Mucosa of rectum (tissue), 2 donors: Measurements from ENCODE around the gene PGM5.

Experiments used
- H3K27ac ChIP-seq, 2 donors: one replicate each; pipeline ENCODE4 v1.7.0; 2013; ENCODE audit warnings: inconsistent platforms in 2 of 2, low read depth in 2 of 2, low read length in 2 of 2
- H3K27me3 ChIP-seq, 2 donors: one replicate each; pipeline ENCODE4 v1.7.0; 2013; ENCODE audit warnings: low read length in 2 of 2; ENCODE audit not compliant: control insufficient read depth in 2 of 2, insufficient read depth in 2 of 2
- H3K36me3 ChIP-seq, 2 donors: one replicate each; pipeline ENCODE4 v1.7.0; 2013; ENCODE audit warnings: low read length in 2 of 2; ENCODE audit not compliant: control insufficient read depth in 2 of 2, insufficient read depth in 2 of 2
- H3K4me1 ChIP-seq, 2 donors: one replicate each; pipeline ENCODE4 v1.7.0; 2013; ENCODE audit warnings: low read length in 2 of 2, mild to moderate bottlenecking in 1 of 2; ENCODE audit not compliant: control insufficient read depth in 2 of 2, insufficient read depth in 2 of 2
- H3K4me3 ChIP-seq, 2 donors: one replicate each; pipeline ENCODE4 v1.7.0; 2013; ENCODE audit warnings: low read length in 2 of 2
- H3K9ac ChIP-seq, 2 donors: one replicate each; pipeline ENCODE4 v1.7.0; 2013; ENCODE audit warnings: low read length in 2 of 2, low read depth in 1 of 2, mild to moderate bottlenecking in 1 of 2
- H3K9me3 ChIP-seq, 2 donors: one replicate each; pipeline ENCODE4 v1.7.0; 2013; ENCODE audit warnings: low read length in 2 of 2; ENCODE audit not compliant: control insufficient read depth in 2 of 2
- donor health status: healthy.
- donor health status: Normal muscosa, but diverticular disease.

Gene PGM5

GRCh38 chr9:68462105-68462775 lies 105.8 kb downstream of the PGM5 start:
- H3K4me1 ChIP-seq, result no peaks in the 10 kb centered on the region
- H3K36me3 ChIP-seq, result no peaks in the 10 kb centered on the region
- H3K9me3 ChIP-seq, result no peaks in the 10 kb centered on the region
- no peak overlapping the region for H3K9ac ChIP-seq
- H3K4me3 ChIP-seq, result no peak overlapping the region
- no peak overlapping the region for H3K27ac ChIP-seq
- H3K27me3 ChIP-seq, result no peaks in the 10 kb centered on the region

GRCh38 chr9:68470067-68470466 lies 113.7 kb downstream of the PGM5 start:
- Histone ChIP-seq H3K4me3 (no peak overlapping the region), H3K27me3 (no peaks in the 10 kb centered on the region), H3K9ac (no peak overlapping the region), H3K4me1 (no peaks in the 10 kb centered on the region), H3K36me3 (no peaks in the 10 kb centered on the region), H3K9me3 (no peaks in the 10 kb centered on the region), H3K27ac (no peak overlapping the region)

GRCh38 chr9:68470634-68471033 lies 114.2 kb downstream of the PGM5 start:
- Histone ChIP-seq H3K27me3 (no peaks in the 10 kb centered on the region), H3K36me3 (no peaks in the 10 kb centered on the region), H3K9me3 (no peaks in the 10 kb centered on the region), H3K9ac (no peak overlapping the region), H3K4me3 (no peak overlapping the region), H3K4me1 (no peaks in the 10 kb centered on the region), H3K27ac (no peak overlapping the region)

GRCh38 chr9:68472119-68472518 lies 115.7 kb downstream of the PGM5 start:
- H3K36me3 ChIP-seq, result no peaks in the 10 kb centered on the region
- no peak overlapping the region for H3K27ac ChIP-seq
- no peaks in the 10 kb centered on the region for H3K27me3 ChIP-seq
- no peak overlapping the region for H3K4me3 ChIP-seq
- H3K9me3 ChIP-seq, result no peaks in the 10 kb centered on the region
- H3K4me1 ChIP-seq, result no peaks in the 10 kb centered on the region
- H3K9ac ChIP-seq, result no peak overlapping the region

DNA sequence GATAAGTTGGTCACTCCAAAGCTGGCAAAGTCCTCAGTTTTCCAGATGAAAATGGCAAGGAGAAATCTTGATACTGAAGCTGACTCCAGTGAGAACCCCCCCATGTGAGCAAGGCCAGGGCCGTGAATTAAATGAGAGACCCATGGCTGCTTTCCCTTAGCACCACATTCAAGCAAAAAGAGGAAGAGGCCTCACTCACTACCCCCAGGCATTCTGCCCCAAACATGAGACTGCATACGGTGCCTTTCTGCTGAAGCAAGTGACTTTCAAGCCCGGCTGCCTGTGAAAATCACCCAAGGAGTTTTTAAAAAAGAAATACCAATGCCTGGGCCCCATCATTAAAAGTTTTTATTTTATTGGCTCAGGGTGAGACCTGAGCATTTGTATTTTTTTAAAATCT lies 117.4 kb downstream of the PGM5 start:
- no peak overlapping the region for H3K4me3 ChIP-seq
- H3K9me3 ChIP-seq, result no peaks in the 10 kb centered on the region
- no peak overlapping the region for H3K9ac ChIP-seq
- H3K27me3 ChIP-seq, result no peaks in the 10 kb centered on the region
- no peaks in the 10 kb centered on the region for H3K4me1 ChIP-seq
- no peaks in the 10 kb centered on the region for H3K36me3 ChIP-seq
- H3K27ac ChIP-seq, result no peak overlapping the region

DNA sequence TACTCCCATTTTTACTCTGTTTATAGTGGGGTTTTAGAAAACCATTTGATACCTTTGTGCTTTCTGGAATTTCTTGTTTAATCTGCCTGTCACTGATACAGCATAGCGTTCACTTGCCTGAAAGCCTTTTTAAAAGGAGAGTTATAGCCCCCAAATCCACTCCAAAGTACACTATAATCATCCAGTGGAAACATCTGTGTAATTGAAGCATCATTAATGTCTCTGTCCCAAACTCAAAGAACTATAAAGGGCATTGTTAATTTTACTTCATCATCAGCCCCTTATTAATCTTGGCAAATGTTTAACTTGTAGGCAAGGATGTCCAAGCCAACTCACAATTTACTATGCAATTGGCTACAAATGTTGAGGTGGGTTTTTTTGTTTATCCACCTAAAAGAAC lies 120.0 kb downstream of the PGM5 start:
- Histone ChIP-seq H3K27me3 (no peaks in the 10 kb centered on the region), H3K9me3 (no peaks in the 10 kb centered on the region), H3K27ac (no peak overlapping the region), H3K4me3 (no peak overlapping the region), H3K9ac (no peak overlapping the region), H3K36me3 (no peaks in the 10 kb centered on the region), H3K4me1 (no peaks in the 10 kb centered on the region)

GRCh38 chr9:68476847-68477246 lies 120.4 kb downstream of the PGM5 start:
- Histone ChIP-seq H3K9me3 (no peaks in the 10 kb centered on the region), H3K9ac (no peak overlapping the region), H3K36me3 (no peaks in the 10 kb centered on the region), H3K27me3 (no peaks in the 10 kb centered on the region), H3K27ac (no peak overlapping the region), H3K4me1 (no peaks in the 10 kb centered on the region), H3K4me3 (no peak overlapping the region)

- no peak overlapping the region for H3K9ac ChIP-seq
- no peaks in the 10 kb centered on the region for H3K36me3 ChIP-seq
- no peaks in the 10 kb centered on the region for H3K4me1 ChIP-seq
- no peaks in the 10 kb centered on the region for H3K9me3 ChIP-seq
- no peak overlapping the region for H3K4me3 ChIP-seq
- no peak overlapping the region for H3K27ac ChIP-seq
- no peaks in the 10 kb centered on the region for H3K27me3 ChIP-seq
Observed at GRCh38 chr9:68480807-68481206, 124.4 kb downstream of the PGM5 start.

GRCh38 chr9:68482548-68482947 lies 126.1 kb downstream of the PGM5 start:
- Histone ChIP-seq H3K27me3 (no peaks in the 10 kb centered on the region), H3K36me3 (no peaks in the 10 kb centered on the region), H3K4me1 (no peaks in the 10 kb centered on the region), H3K4me3 (no peak overlapping the region), H3K27ac (no peak overlapping the region), H3K9ac (no peak overlapping the region), H3K9me3 (peaks cover 3 to 5% of the 10 kb centered on the region in 2 donors)

- Histone ChIP-seq H3K4me3 (no peak overlapping the region), H3K4me1 (no peaks in the 10 kb centered on the region), H3K27ac (no peak overlapping the region), H3K9ac (no peak overlapping the region), H3K27me3 (no peaks in the 10 kb centered on the region), H3K9me3 (peaks cover 3 to 5% of the 10 kb centered on the region in 2 donors), H3K36me3 (no peaks in the 10 kb centered on the region)
Observed at GRCh38 chr9:68488126-68488525, 131.7 kb downstream of the PGM5 start.

- no peak overlapping the region for H3K27ac ChIP-seq
Observed at GRCh38 chr9:68489646-68490045, 133.2 kb downstream of the PGM5 start.

More at GRCh38 chr9:68489646-68490045, 133.2 kb downstream of the PGM5 start:
- H3K4me1 ChIP-seq, result no peaks in the 10 kb centered on the region
- no peaks in the 10 kb centered on the region for H3K27me3 ChIP-seq
- no peak overlapping the region for H3K4me3 ChIP-seq
- no peaks in the 10 kb centered on the region for H3K36me3 ChIP-seq
- H3K9me3 ChIP-seq, result peaks cover 3 to 5% of the 10 kb centered on the region in 2 donors
- H3K9ac ChIP-seq, result no peak overlapping the region
